ENCODE results near the gene NID1. TPM values are rescaled to one million over a fixed set of nuclear protein-coding genes. Genes with fewer than 3 reads are reported as not detected.
A peak's percentile ranks its signal among the peaks of the same experiment; 100 is the strongest.

NID1 gene
- total RNA-seq, 3 donors from 2014 or later, result 60.3 to 288 (median 154) TPM

- TF ChIP-seq POLR2A (IDR thresholded peaks at IDR 0.05) (no peak), CTCF (IDR thresholded peaks at IDR 0.05) (no peak), POLR2AphosphoS5 (IDR thresholded peaks at IDR 0.05) (no peak)
- H3K27me3 ChIP-seq, result no peaks in the 10 kb centered on the region
- no peaks in the 10 kb centered on the region for H3K36me3 ChIP-seq
- H3K4me1 ChIP-seq, result peaks cover 0 to 9% of the 10 kb centered on the region in 2 donors
- no peak overlapping the region for H3K4me3 ChIP-seq
- no peaks in the 10 kb centered on the region for H3K9me3 ChIP-seq
- H3K27ac ChIP-seq, result peak overlapping the region in 1 of 2 donors; percentile 82
- DNase-seq (ENCODE audit: low spot score in 2 of 2), result no peak
- intact Hi-C loops (cut with DNase I; ENCODE audit: low total_unique reads), result no loop called here
Measured at GRCh38 chr1:236023926-236024565, 40.8 kb downstream of the NID1 start.

GRCh38 chr1:236021424-236022135 is 43.3 kb downstream of the NID1 start:
- TF ChIP-seq POLR2AphosphoS5 (IDR thresholded peaks at IDR 0.05) (no peak), POLR2A (IDR thresholded peaks at IDR 0.05) (no peak), CTCF (IDR thresholded peaks at IDR 0.05) (no peak)
- no peaks in the 10 kb centered on the region for H3K36me3 ChIP-seq
- H3K27me3 ChIP-seq, result no peaks in the 10 kb centered on the region
- H3K9me3 ChIP-seq, result no peaks in the 10 kb centered on the region
- DNase-seq (ENCODE audit: low spot score in 2 of 2), result no peak
- H3K4me1 ChIP-seq, result peaks cover 0 to 9% of the 10 kb centered on the region in 2 donors
- H3K27ac ChIP-seq, result peak overlapping the region; percentile 85 to 96
- intact Hi-C loops (cut with DNase I; ENCODE audit: low total_unique reads), result no loop called here
- no peak overlapping the region for H3K4me3 ChIP-seq

GRCh38 chr1:236020359-236021219 is 44.3 kb downstream of the NID1 start:
- Histone ChIP-seq H3K9me3 (no peaks in the 10 kb centered on the region), H3K36me3 (no peaks in the 10 kb centered on the region), H3K27me3 (no peaks in the 10 kb centered on the region), H3K4me3 (no peak overlapping the region), H3K4me1 (peaks cover 0 to 9% of the 10 kb centered on the region in 2 donors), H3K27ac (peak overlapping the region; percentile 85 to 96)
- DNase-seq (ENCODE audit: low spot score in 2 of 2), result no peak
- intact Hi-C loops (cut with DNase I; ENCODE audit: low total_unique reads), result no loop called here
- TF ChIP-seq POLR2AphosphoS5 (IDR thresholded peaks at IDR 0.05) (peak in 1 of 3 donors; percentile 42), POLR2A (IDR thresholded peaks at IDR 0.05) (no peak), CTCF (IDR thresholded peaks at IDR 0.05) (no peak)

GRCh38 chr1:236018885-236019453 is 45.9 kb downstream of the NID1 start:
- no peaks in the 10 kb centered on the region for H3K9me3 ChIP-seq
- H3K4me3 ChIP-seq, result no peak overlapping the region
- no peaks in the 10 kb centered on the region for H3K36me3 ChIP-seq
- TF ChIP-seq POLR2A (IDR thresholded peaks at IDR 0.05), result no peak
- no peak for TF ChIP-seq CTCF (IDR thresholded peaks at IDR 0.05)
- peak; percentile 79 to 96 (median 91) for TF ChIP-seq POLR2AphosphoS5 (IDR thresholded peaks at IDR 0.05)
- H3K4me1 ChIP-seq, result peaks cover 0 to 9% of the 10 kb centered on the region in 2 donors
- DNase-seq (ENCODE audit: low spot score in 2 of 2), result peak in 1 of 2 donors; percentile 65
- no peaks in the 10 kb centered on the region for H3K27me3 ChIP-seq
- peak overlapping the region; percentile 85 to 96 for H3K27ac ChIP-seq
- intact Hi-C loops (cut with DNase I; ENCODE audit: low total_unique reads), result no loop called here
